K562 (cell line): ENCODE results near the gene LEPR. TPM values are rescaled to one million over a fixed set of nuclear protein-coding genes. Genes with fewer than 3 reads are reported as not detected.

Experiments
- CBX2 ChIP-seq: fragments of 200-600 bp; sonication (generic); IDR thresholded peaks from one replicate; pipeline ENCODE4 v1.6.1; 2012; ENCODE audit warnings: mild to moderate bottlenecking, low read length, inconsistent platforms; ENCODE audit not compliant: insufficient read depth, poor library complexity, severe bottlenecking
- CREB1 ChIP-seq, 2 experiments: sonication (generic) in 1 of 2; formaldehyde crosslinking in 1 of 2; IDR thresholded peaks; 2 replicates each; pipeline versions ENCODE4 v1.6.1 to v1.8.0; 2012 to 2022; ENCODE audit warnings: inconsistent platforms in 1 of 2, mild to moderate bottlenecking in 1 of 2, missing genetic modification reagents in 1 of 2, moderate library complexity in 1 of 2
- DMBX1 ChIP-seq: fragments of 250-450 bp; sonication (Bioruptor Pico); IDR thresholded peaks from 2 replicates; pipeline ENCODE4 v1.8.0; 2022; ENCODE audit warnings: inconsistent platforms, mild to moderate bottlenecking, moderate library complexity, borderline replicate concordance
- EP300 ChIP-seq: IDR thresholded peaks from 2 replicates; pipeline ENCODE4 v1.6.1; 2012; ENCODE audit warnings: low read length, improper control_type of control experiment
- ETV6 ChIP-seq, 3 experiments: fragments of 150-350 bp in 1 of 3; sonication (generic) in 1 of 3; formaldehyde crosslinking in 1 of 3; IDR thresholded peaks; 2 replicates each; pipeline versions ENCODE4 v1.6.1 to v1.8.0; 2014 to 2022; ENCODE audit warnings: borderline replicate concordance in 2 of 3, low read depth in 2 of 3, antibody characterized with exemption in 1 of 3, low read length in 1 of 3, mild to moderate bottlenecking in 1 of 3, missing genetic modification reagents in 1 of 3
- GABPA ChIP-seq: fragments of 200-800 bp; sonication (Bioruptor generic); conservative IDR thresholded peaks from 2 replicates; pipeline ENCODE4 v1.6.1; 2016; ENCODE audit warnings: low read depth, missing genetic modification characterization, missing compliant biosample characterization
- JUND ChIP-seq, 2 experiments: IDR thresholded peaks; 2 replicates in 1 of 2; 3 replicates in 1 of 2; pipeline ENCODE4 v1.6.1; 2011; ENCODE audit warnings: borderline replicate concordance in 2 of 2, low read depth in 2 of 2, low read length in 2 of 2, improper control_type of control experiment in 1 of 2, missing biosample characterization in 1 of 2, missing genetic modification characterization in 1 of 2, missing genetic modification reagents in 1 of 2
- KLF10 ChIP-seq: fragments of 250-450 bp; sonication (Bioruptor Pico); IDR thresholded peaks from 2 replicates; pipeline ENCODE4 v1.6.1; 2021; ENCODE audit warnings: matching md5 sums
- LARP7 ChIP-seq: fragments of 450-650 bp; IDR thresholded peaks from 2 replicates; pipeline ENCODE4 v1.6.1; 2016
- RBBP5 ChIP-seq: fragments of 200-600 bp; sonication (generic); IDR thresholded peaks from 2 replicates; pipeline ENCODE4 v1.6.1; 2012; ENCODE audit warnings: borderline replicate concordance, mild to moderate bottlenecking, low read length, control low read depth, inconsistent platforms; ENCODE audit not compliant: insufficient read depth, poor library complexity, severe bottlenecking
- SPI1 ChIP-seq: IDR thresholded peaks from 2 replicates; pipeline ENCODE4 v1.6.1; 2011; ENCODE audit warnings: low read depth, low read length, control low read depth, borderline replicate concordance
- TAL1 ChIP-seq: fragments of 450-650 bp; IDR thresholded peaks from 2 replicates; pipeline ENCODE4 v1.6.1; 2016; ENCODE audit warnings: mild to moderate bottlenecking
- TOE1 ChIP-seq, 2 experiments: fragments of 450-650 bp in 1 of 2; sonication (generic) in 1 of 2; formaldehyde crosslinking in 1 of 2; IDR thresholded peaks; 2 replicates each; pipeline versions ENCODE4 v1.7.1 to v1.8.0; 2016 to 2022; ENCODE audit warnings: borderline replicate concordance in 2 of 2, mild to moderate bottlenecking in 2 of 2, antibody characterized with exemption in 1 of 2, inconsistent platforms in 1 of 2, low read depth in 1 of 2, missing genetic modification reagents in 1 of 2, moderate library complexity in 1 of 2
- ZNF217 ChIP-seq: sonication (generic); formaldehyde crosslinking; IDR thresholded peaks from 2 replicates; pipeline ENCODE4 v1.8.0; 2022; ENCODE audit warnings: mild to moderate bottlenecking, missing genetic modification reagents
- ZNF551 ChIP-seq: fragments of 250-450 bp; sonication (Bioruptor Pico); IDR thresholded peaks from 2 replicates; pipeline ENCODE4 v1.5.0; 2021; ENCODE audit warnings: mild to moderate bottlenecking, moderate library complexity
- ZNF75A ChIP-seq: fragments of 450-650 bp; formaldehyde crosslinking; IDR thresholded peaks from 2 replicates; pipeline ENCODE4 v1.4.0; 2020; ENCODE audit warnings: mild to moderate bottlenecking
- polyA plus RNA-seq, 8 experiments: library from polyadenylated mRNA; depleted of rRNA in 4 of 8; stranded (reverse) in 5 of 8; unstranded in 3 of 8; fragments of >200 nt; fragmentation: Nextera tagmentation in 2 of 8; fragmentation: Illumina TruSeq in 1 of 8; extraction: Ambion mirVana in 2 of 8; extraction: Trizol in 1 of 8; gene quantifications; 2 replicates each; pipeline versions ENCODE4 v1.2.1 to v1.2.3, GENCODE V29; 2011 to 2014; ENCODE audit warnings: inconsistent platforms in 1 of 8, missing spikeins in 1 of 8
- total RNA-seq, 7 experiments: library from RNA; depleted of rRNA in 6 of 7; stranded (reverse); fragments of >200 nt in 6 of 7; fragmentation: Illumina TruSeq in 2 of 7; extraction: Trizol in 2 of 7; gene quantifications; 2 replicates each; pipeline versions ENCODE4 v1.2.1 to v1.2.3, GENCODE V29; 2011 to 2021; ENCODE audit warnings: low replicate concordance in 1 of 7
- TF ChIP-seq, protein P1 (sequence below), 2 experiments: fragments of 200-800 bp in 1 of 2; sonication (Bioruptor generic) in 1 of 2; sonication (generic) in 1 of 2; formaldehyde crosslinking in 1 of 2; IDR thresholded peaks in 1 of 2; conservative IDR thresholded peaks in 1 of 2; 2 replicates each; pipeline versions ENCODE4 v1.5.0 to v1.6.1; 2016 to 2020; ENCODE audit warnings: missing compliant biosample characterization in 1 of 2, missing genetic modification characterization in 1 of 2, missing genetic modification reagents in 1 of 2
- TF ChIP-seq, protein P2 (sequence below): sonication (generic); formaldehyde crosslinking; IDR thresholded peaks from 2 replicates; pipeline ENCODE4 v1.8.1; 2023; ENCODE audit warnings: missing genetic modification reagents, mild to moderate bottlenecking, borderline replicate concordance

LEPR gene
- total and polyA plus RNA-seq, 9 of the 15 experiments (the other 6 are each of a cell fraction or from before 2014, with no cell fraction given): 12.2 to 111 (median 43.1) TPM

DNA sequence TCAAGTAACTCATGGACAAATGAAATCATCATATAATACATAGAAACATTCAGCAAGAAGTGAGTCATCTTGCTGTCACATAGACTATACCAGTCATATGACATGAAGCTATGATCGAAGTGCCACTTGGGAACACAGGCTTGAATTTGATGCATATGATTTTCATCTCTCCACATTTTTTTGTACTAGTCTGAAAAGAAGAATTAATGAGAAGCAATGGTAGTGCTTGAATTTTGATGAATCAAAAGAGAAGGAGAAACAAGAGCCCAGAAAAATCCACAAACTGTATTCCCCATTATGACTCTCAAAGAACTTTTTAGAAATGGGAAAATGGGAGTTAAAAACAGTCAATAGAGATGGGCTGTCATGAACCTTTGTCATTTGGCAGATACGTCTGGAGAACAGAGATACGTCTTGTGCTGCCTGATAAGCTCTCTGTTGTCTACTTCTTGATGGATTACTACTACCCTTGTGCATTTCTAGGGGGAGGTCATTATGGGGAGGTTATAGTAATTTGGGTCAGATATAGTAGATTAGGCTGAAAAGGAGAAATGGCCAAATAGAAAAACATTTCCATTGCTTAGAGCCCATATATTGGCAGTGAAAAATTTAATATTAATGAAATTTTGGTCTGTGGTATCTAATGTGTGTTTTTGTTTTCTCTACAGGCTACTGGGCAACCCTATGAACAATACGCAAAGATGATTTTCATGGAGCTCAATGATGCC, 8.0 kb upstream of the LEPR start (continued):
- TF ChIP-seq KLF10: 0 out of 2 replicates have a peak, but pooled peaks have one; percentile 10
- TF ChIP-seq CBX2: no peak
- peak in 1 of 2 experiments; percentile 53; a peak in 1 of 4 replicates for TF ChIP-seq ETV6 (IDR thresholded peaks at IDR 0.05; ENCODE audit: borderline replicate concordance in 1 of 2, low read depth in 2 of 2, low read length in 1 of 2)
- TF ChIP-seq ETV6 (CRISPR knock-in tag; IDR thresholded peaks at IDR 0.05; ENCODE audit: borderline replicate concordance): no peak
- TF ChIP-seq, protein P1, sequence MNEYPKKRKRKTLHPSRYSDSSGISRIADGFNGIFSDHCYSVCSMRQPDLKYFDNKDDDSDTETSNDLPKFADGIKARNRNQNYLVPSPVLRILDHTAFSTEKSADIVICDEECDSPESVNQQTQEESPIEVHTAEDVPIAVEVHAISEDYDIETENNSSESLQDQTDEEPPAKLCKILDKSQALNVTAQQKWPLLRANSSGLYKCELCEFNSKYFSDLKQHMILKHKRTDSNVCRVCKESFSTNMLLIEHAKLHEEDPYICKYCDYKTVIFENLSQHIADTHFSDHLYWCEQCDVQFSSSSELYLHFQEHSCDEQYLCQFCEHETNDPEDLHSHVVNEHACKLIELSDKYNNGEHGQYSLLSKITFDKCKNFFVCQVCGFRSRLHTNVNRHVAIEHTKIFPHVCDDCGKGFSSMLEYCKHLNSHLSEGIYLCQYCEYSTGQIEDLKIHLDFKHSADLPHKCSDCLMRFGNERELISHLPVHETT (CRISPR knock-in tag; conservative IDR thresholded peaks at IDR 0.05 in 1 of 2, IDR thresholded peaks at IDR 0.05 in 1 of 2): peak in 1 of 2 experiments; percentile 94; a peak in 2 of 4 replicates
- peak; percentile 42; the same call in 1 of the 2 replicates for TF ChIP-seq SPI1
- peak; percentile 81; the same call in 1 of the 2 replicates for TF ChIP-seq DMBX1 (CRISPR knock-in tag)
- TF ChIP-seq ZNF217 (CRISPR knock-in tag): no peak
- TF ChIP-seq LARP7: no peak
- peak; percentile 25; the same call in 1 of the 2 replicates for TF ChIP-seq GABPA (tag)
- TF ChIP-seq TOE1 (IDR thresholded peaks at IDR 0.05; ENCODE audit: borderline replicate concordance): peak; percentile 72
- no peak for TF ChIP-seq TOE1 (CRISPR knock-in tag; IDR thresholded peaks at IDR 0.05; ENCODE audit: borderline replicate concordance, low read depth)
- TF ChIP-seq ZNF551 (CRISPR knock-in tag): 0 out of 2 replicates have a peak, but pooled peaks have one; percentile 60
- peak; percentile 77 for TF ChIP-seq CREB1 (IDR thresholded peaks at IDR 0.05)
- TF ChIP-seq CREB1 (CRISPR knock-in tag; IDR thresholded peaks at IDR 0.05): no peak
- TF ChIP-seq JUND (IDR thresholded peaks at IDR 0.05; ENCODE audit: borderline replicate concordance, low read depth, low read length): peak; percentile 92
- TF ChIP-seq JUND (tag; IDR thresholded peaks at IDR 0.05; ENCODE audit: borderline replicate concordance, low read depth, low read length): peak; percentile 96
- peak; percentile 77 for TF ChIP-seq RBBP5
- TF ChIP-seq TAL1: peak; percentile 99
- TF ChIP-seq, protein P2, sequence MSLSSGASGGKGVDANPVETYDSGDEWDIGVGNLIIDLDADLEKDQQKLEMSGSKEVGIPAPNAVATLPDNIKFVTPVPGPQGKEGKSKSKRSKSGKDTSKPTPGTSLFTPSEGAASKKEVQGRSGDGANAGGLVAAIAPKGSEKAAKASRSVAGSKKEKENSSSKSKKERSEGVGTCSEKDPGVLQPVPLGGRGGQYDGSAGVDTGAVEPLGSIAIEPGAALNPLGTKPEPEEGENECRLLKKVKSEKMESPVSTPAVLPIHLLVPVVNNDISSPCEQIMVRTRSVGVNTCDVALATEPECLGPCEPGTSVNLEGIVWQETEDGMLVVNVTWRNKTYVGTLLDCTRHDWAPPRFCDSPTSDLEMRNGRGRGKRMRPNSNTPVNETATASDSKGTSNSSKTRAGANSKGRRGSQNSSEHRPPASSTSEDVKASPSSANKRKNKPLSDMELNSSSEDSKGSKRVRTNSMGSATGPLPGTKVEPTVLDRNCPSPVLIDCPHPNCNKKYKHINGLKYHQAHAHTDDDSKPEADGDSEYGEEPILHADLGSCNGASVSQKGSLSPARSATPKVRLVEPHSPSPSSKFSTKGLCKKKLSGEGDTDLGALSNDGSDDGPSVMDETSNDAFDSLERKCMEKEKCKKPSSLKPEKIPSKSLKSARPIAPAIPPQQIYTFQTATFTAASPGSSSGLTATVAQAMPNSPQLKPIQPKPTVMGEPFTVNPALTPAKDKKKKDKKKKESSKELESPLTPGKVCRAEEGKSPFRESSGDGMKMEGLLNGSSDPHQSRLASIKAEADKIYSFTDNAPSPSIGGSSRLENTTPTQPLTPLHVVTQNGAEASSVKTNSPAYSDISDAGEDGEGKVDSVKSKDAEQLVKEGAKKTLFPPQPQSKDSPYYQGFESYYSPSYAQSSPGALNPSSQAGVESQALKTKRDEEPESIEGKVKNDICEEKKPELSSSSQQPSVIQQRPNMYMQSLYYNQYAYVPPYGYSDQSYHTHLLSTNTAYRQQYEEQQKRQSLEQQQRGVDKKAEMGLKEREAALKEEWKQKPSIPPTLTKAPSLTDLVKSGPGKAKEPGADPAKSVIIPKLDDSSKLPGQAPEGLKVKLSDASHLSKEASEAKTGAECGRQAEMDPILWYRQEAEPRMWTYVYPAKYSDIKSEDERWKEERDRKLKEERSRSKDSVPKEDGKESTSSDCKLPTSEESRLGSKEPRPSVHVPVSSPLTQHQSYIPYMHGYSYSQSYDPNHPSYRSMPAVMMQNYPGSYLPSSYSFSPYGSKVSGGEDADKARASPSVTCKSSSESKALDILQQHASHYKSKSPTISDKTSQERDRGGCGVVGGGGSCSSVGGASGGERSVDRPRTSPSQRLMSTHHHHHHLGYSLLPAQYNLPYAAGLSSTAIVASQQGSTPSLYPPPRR (CRISPR knock-in tag): peak; percentile 65; the same call in 1 of the 2 replicates
- TF ChIP-seq EP300: peak; percentile 99
- TF ChIP-seq ZNF75A (CRISPR knock-in tag): 0 out of 2 replicates have a peak, but pooled peaks have one; percentile 6
